AG04450 (cell line): Measurements from ENCODE around the gene ASGR2. TPM values are rescaled to one million over a fixed set of nuclear protein-coding genes. Genes with fewer than 3 reads are reported as not detected.

ENCODE experiments used
- CTCF ChIA-PET: fragments of 300-600, 350-600 bp; formaldehyde crosslinking; extraction: SDS; loops from one replicate; lab custom pipeline; 2022; ENCODE audit warnings: antibody characterized with exemption, inconsistent platforms; lab: Charles Lee
- POLR2A ChIA-PET: fragments of 350-600 bp; formaldehyde crosslinking; extraction: SDS; loops from one replicate; lab custom pipeline; 2021; ENCODE audit warnings: antibody characterized with exemption, inconsistent platforms; lab: Yijun Ruan, JAX
- DNase-seq: peaks from one replicate; pipeline ENCODE4 v3.0.0-alpha.2; 2011; ENCODE audit warnings: low read depth, low spot score
- H3K27ac ChIP-seq: one replicate; pipeline ENCODE4 v1.5.1; 2012; ENCODE audit warnings: low read depth, low read length, control low read depth
- H3K27me3 ChIP-seq: one replicate; pipeline ENCODE4 v1.6.0; 2012; ENCODE audit warnings: low read length; ENCODE audit not compliant: control insufficient read depth, insufficient read depth
- H3K4me3 ChIP-seq: 2 replicates; pipeline ENCODE4 v1.5.1; 2011; ENCODE audit warnings: mild to moderate bottlenecking, low read depth, low read length, control low read depth
- H3K9me3 ChIP-seq: 2 replicates; pipeline ENCODE4 v1.5.1; 2012; ENCODE audit warnings: low read length; ENCODE audit not compliant: control insufficient read depth, insufficient read depth
- CTCF ChIP-seq: IDR thresholded peaks from 2 replicates; pipeline ENCODE4 v1.5.1; 2011; ENCODE audit warnings: low read depth, low read length, control low read depth, inconsistent platforms
- polyA plus RNA-seq: library from polyadenylated mRNA; depleted of rRNA; stranded (reverse); fragments of >200 nt; gene quantifications from 2 replicates; pipeline ENCODE4 v1.2.3, GENCODE V29; 2011

The ASGR2 gene
- polyA plus RNA-seq, 1 experiment: not detected

- TF ChIP-seq CTCF: no peak
- H3K27ac ChIP-seq: no peak overlapping the region
- ChIA-PET POLR2A (no interaction called here), CTCF (no interaction called here)
- H3K27me3 ChIP-seq: peaks cover 27% of the 10 kb centered on the region
- no peak overlapping the region for H3K4me3 ChIP-seq
- no peak for DNase-seq
- peaks cover 7% of the 10 kb centered on the region; the same call in 1 of the 2 replicates for H3K9me3 ChIP-seq
Measured at GRCh38 chr17:7070712-7071111, 43.9 kb downstream of the ASGR2 start.

- Histone ChIP-seq H3K9me3 (peaks cover 7% of the 10 kb centered on the region; the same call in 1 of the 2 replicates), H3K4me3 (no peak overlapping the region), H3K27me3 (peaks cover 33% of the 10 kb centered on the region), H3K27ac (no peak overlapping the region)
- DNase-seq: no peak
- CTCF ChIA-PET: no interaction called here
- POLR2A ChIA-PET: no interaction called here
- no peak for TF ChIP-seq CTCF
Measured at GRCh38 chr17:7068268-7068667, 46.4 kb downstream of the ASGR2 start.

- no peak for DNase-seq
- ChIA-PET POLR2A (no interaction called here), CTCF (no interaction called here)
Measured at GRCh38 chr17:7067198-7067597, 47.4 kb downstream of the ASGR2 start.

GRCh38 chr17:7064261-7064660, 50.4 kb downstream of the ASGR2 start:
- ChIA-PET POLR2A (no interaction called here), CTCF (no interaction called here)
- DNase-seq: no peak
- no peak for TF ChIP-seq CTCF
- H3K27me3 ChIP-seq: peaks cover 19% of the 10 kb centered on the region
- no peak overlapping the region for H3K27ac ChIP-seq
- H3K9me3 ChIP-seq: peaks cover 7% of the 10 kb centered on the region; the same call in 1 of the 2 replicates
- H3K4me3 ChIP-seq: no peak overlapping the region

More at GRCh38 chr17:7067198-7067597, 47.4 kb downstream of the ASGR2 start:
- H3K4me3 ChIP-seq: no peak overlapping the region
- peaks cover 7% of the 10 kb centered on the region; the same call in 1 of the 2 replicates for H3K9me3 ChIP-seq
- peaks cover 27% of the 10 kb centered on the region for H3K27me3 ChIP-seq
- H3K27ac ChIP-seq: no peak overlapping the region
- no peak for TF ChIP-seq CTCF

- CTCF ChIA-PET: interaction anchor here (1.0 to 1.2 kb wide), 2 partner anchors 18 to 114 kb away, joined by 4 read pairs; no protein-coding TSS in a partner anchor
Measured at GRCh38 chr17:7063518-7064094, 51.0 kb downstream of the ASGR2 start.

More at GRCh38 chr17:7063518-7064094, 51.0 kb downstream of the ASGR2 start:
- Histone ChIP-seq H3K9me3 (peaks cover 7% of the 10 kb centered on the region; the same call in 1 of the 2 replicates), H3K4me3 (no peak overlapping the region), H3K27ac (no peak overlapping the region), H3K27me3 (peaks cover 16% of the 10 kb centered on the region)
- DNase-seq: no peak
- no peak for TF ChIP-seq CTCF
- POLR2A ChIA-PET: no interaction called here
